Breast epithelium (tissue), 4 donors: ENCODE data around the gene CASZ1. TPM values are rescaled to one million over a fixed set of nuclear protein-coding genes. Genes with fewer than 3 reads are reported as not detected.

ENCODE experiments used
- DNase-seq, 2 donors: peaks; one replicate each; pipeline ENCODE4 v3.0.0-alpha.2; 2019; ENCODE audit warnings: low spot score in 2 of 2
- H3K27ac ChIP-seq, 2 donors: fragments of 200-600 bp; sonication (generic) in 1 of 2; one replicate each; pipeline ENCODE4 v1.5.1; 2016 to 2019; ENCODE audit warnings: mild to moderate bottlenecking in 1 of 2
- H3K27me3 ChIP-seq, 2 donors: fragments of 200-600 bp; sonication (generic) in 1 of 2; one replicate each; pipeline versions ENCODE4 v1.5.1 to v1.6.0; 2017 to 2019; ENCODE audit warnings: control low read depth in 1 of 2, mild to moderate bottlenecking in 1 of 2
- H3K36me3 ChIP-seq: fragments of 200-600 bp; one replicate; pipeline ENCODE4 v1.5.1; 2019
- H3K4me1 ChIP-seq, 2 donors: fragments of 200-600 bp; sonication (generic); one replicate each; pipeline ENCODE4 v1.5.1; 2016 to 2019; ENCODE audit warnings: control low read depth in 1 of 2
- H3K4me3 ChIP-seq, 3 donors: fragments of 200-600 bp; sonication (generic); 1 replicate in 2 of 3; 2 replicates in 1 of 3; pipeline ENCODE4 v1.5.1; 2016 to 2019; ENCODE audit warnings: mild to moderate bottlenecking in 3 of 3, moderate library complexity in 2 of 3
- H3K9me3 ChIP-seq, 2 donors: fragments of 200-600 bp; sonication (generic) in 1 of 2; one replicate each; pipeline ENCODE4 v1.5.1; 2016 to 2019; ENCODE audit warnings: control low read depth in 1 of 2
- CTCF ChIP-seq, 3 donors: fragments of 450-650 bp; IDR thresholded peaks; one replicate each; pipeline ENCODE4 v1.5.1; 2016 to 2017; ENCODE audit warnings: antibody characterized with exemption in 3 of 3, mild to moderate bottlenecking in 3 of 3, moderate library complexity in 3 of 3
- POLR2A ChIP-seq: fragments of 450-650 bp; IDR thresholded peaks from one replicate; pipeline ENCODE4 v1.6.1; 2016; ENCODE audit warnings: antibody characterized with exemption, mild to moderate bottlenecking, moderate library complexity
- POLR2AphosphoS5 ChIP-seq, 3 donors: sonication (generic); formaldehyde crosslinking; IDR thresholded peaks; one replicate each; pipeline ENCODE4 v1.6.1; 2017; ENCODE audit warnings: antibody characterized with exemption in 3 of 3
- intact Hi-C: fragments of 100-400 bp; cut with DNase I; formaldehyde crosslinking; loops from one replicate; pipeline ENCODE4 v1.15.1; 2023; ENCODE audit warnings: low total_unique reads
- total RNA-seq, 3 donors: library from RNA; depleted of rRNA; stranded (reverse); fragments of >200 nt; gene quantifications; one replicate each; pipeline ENCODE4 v1.1.0, GENCODE V29; 2016

CASZ1 gene
- total RNA-seq, 3 donors from 2014 or later: 1.1 to 39.1 (median 32.4) TPM

GRCh38 chr1:10678852-10679251 lies 117.6 kb downstream of the CASZ1 start:
- intact Hi-C loops: loop anchor here (10.0 kb wide), 1 partner anchor 186 kb away; no protein-coding TSS in a partner anchor
- DNase-seq: no peak
- H3K4me1 ChIP-seq: peaks cover 7 to 16% of the 10 kb centered on the region in 2 donors
- H3K4me3 ChIP-seq: no peak overlapping the region
- H3K27ac ChIP-seq: peak overlapping the region in 1 of 2 donors; percentile 57
- no peaks in the 10 kb centered on the region for H3K9me3 ChIP-seq
- TF ChIP-seq POLR2A: no peak
- TF ChIP-seq POLR2AphosphoS5 (IDR thresholded peaks at IDR 0.05): no peak
- no peak for TF ChIP-seq CTCF (IDR thresholded peaks at IDR 0.05)
- no peaks in the 10 kb centered on the region for H3K36me3 ChIP-seq
- no peaks in the 10 kb centered on the region for H3K27me3 ChIP-seq

- Histone ChIP-seq H3K36me3 (no peaks in the 10 kb centered on the region), H3K4me1 (peaks cover 7 to 16% of the 10 kb centered on the region in 2 donors), H3K4me3 (no peak overlapping the region), H3K27me3 (no peaks in the 10 kb centered on the region), H3K9me3 (no peaks in the 10 kb centered on the region), H3K27ac (peak overlapping the region in 1 of 2 donors; percentile 64)
- no peak for DNase-seq
- intact Hi-C loops: loop anchor here (10.0 kb wide), 1 partner anchor 186 kb away; no protein-coding TSS in a partner anchor
- no peak for TF ChIP-seq CTCF (IDR thresholded peaks at IDR 0.05)
- no peak for TF ChIP-seq POLR2AphosphoS5 (IDR thresholded peaks at IDR 0.05)
- no peak for TF ChIP-seq POLR2A
These were observed 118.0 kb downstream of the CASZ1 start for GRCh38 chr1:10678402-10678801.

- H3K4me1 ChIP-seq: peaks cover 7 to 16% of the 10 kb centered on the region in 2 donors
- intact Hi-C loops: loop anchor here (10.0 kb wide), 1 partner anchor 187 kb away; no protein-coding TSS in a partner anchor
- H3K4me3 ChIP-seq: no peak overlapping the region
- no peak for TF ChIP-seq POLR2A
- no peak for TF ChIP-seq CTCF (IDR thresholded peaks at IDR 0.05)
- TF ChIP-seq POLR2AphosphoS5 (IDR thresholded peaks at IDR 0.05): no peak
- no peaks in the 10 kb centered on the region for H3K9me3 ChIP-seq
- no peaks in the 10 kb centered on the region for H3K27me3 ChIP-seq
- H3K27ac ChIP-seq: peak overlapping the region; percentile 64 to 66
- DNase-seq: no peak
- no peaks in the 10 kb centered on the region for H3K36me3 ChIP-seq
These were observed 118.7 kb downstream of the CASZ1 start for GRCh38 chr1:10677491-10678391.

- Histone ChIP-seq H3K4me3 (no peak overlapping the region), H3K36me3 (no peaks in the 10 kb centered on the region), H3K27me3 (no peaks in the 10 kb centered on the region), H3K9me3 (no peaks in the 10 kb centered on the region), H3K4me1 (peaks cover 7 to 16% of the 10 kb centered on the region in 2 donors), H3K27ac (peak overlapping the region; percentile 64 to 66)
- intact Hi-C loops: loop anchor here (10.0 kb wide), 1 partner anchor 188 kb away; no protein-coding TSS in a partner anchor
- TF ChIP-seq POLR2A: no peak
- no peak for TF ChIP-seq CTCF (IDR thresholded peaks at IDR 0.05)
- no peak for TF ChIP-seq POLR2AphosphoS5 (IDR thresholded peaks at IDR 0.05)
- DNase-seq: no peak
These were observed 119.5 kb downstream of the CASZ1 start for GRCh38 chr1:10676963-10677362.

GRCh38 chr1:10675813-10676212 lies 120.6 kb downstream of the CASZ1 start:
- peak overlapping the region; percentile 66 to 93 for H3K27ac ChIP-seq
- H3K4me1 ChIP-seq: peaks cover 7 to 16% of the 10 kb centered on the region in 2 donors
- no peaks in the 10 kb centered on the region for H3K27me3 ChIP-seq
- H3K36me3 ChIP-seq: no peaks in the 10 kb centered on the region
- no peak overlapping the region for H3K4me3 ChIP-seq
- H3K9me3 ChIP-seq: no peaks in the 10 kb centered on the region
- no peak for DNase-seq
- TF ChIP-seq CTCF (IDR thresholded peaks at IDR 0.05): no peak
- TF ChIP-seq POLR2AphosphoS5 (IDR thresholded peaks at IDR 0.05): no peak
- no peak for TF ChIP-seq POLR2A
- intact Hi-C loops: loop anchor here (10.0 kb wide), 1 partner anchor 189 kb away; no protein-coding TSS in a partner anchor
